PC-9 (cell line): ENCODE results near the gene TMEM74B. TPM values are rescaled to one million over a fixed set of nuclear protein-coding genes. Genes with fewer than 3 reads are reported as not detected.

Experiments
- BruUV-seq: library from RNA; stranded (reverse); fragments of 400-500 nt; replicated peaks from 2 replicates; lab custom pipeline; 2021; lab: Mats Ljungman, UMichigan
- CTCF ChIA-PET: fragments of 300-600 bp; sonication (Branson Sonifier 250); formaldehyde crosslinking; loops from one replicate; lab custom pipeline; 2022; ENCODE audit warnings: antibody characterized with exemption; lab: Charles Lee
- POLR2A ChIA-PET: fragments of 300-600 bp; sonication (Branson Sonifier 250); formaldehyde crosslinking; loops from one replicate; lab custom pipeline; 2022; ENCODE audit warnings: antibody characterized with exemption; ENCODE audit not compliant: unreplicated experiment; lab: Charles Lee
- DNase-seq, 2 experiments: peaks; one replicate each; pipeline versions ENCODE4 v3.0.0 to v3.0.0-alpha.2; 2015 to 2022; ENCODE audit warnings: mixed read lengths in 1 of 2
- H2AFZ ChIP-seq: fragments of 200-600 bp; sonication (generic); 2 replicates; pipeline ENCODE4 v1.8.1; 2017; ENCODE audit warnings: antibody characterized with exemption
- H3F3A ChIP-seq: fragments of 200-600 bp; sonication (generic); 2 replicates; pipeline ENCODE4 v1.8.1; 2017; ENCODE audit warnings: antibody characterized with exemption, mild to moderate bottlenecking, low read depth; ENCODE audit not compliant: insufficient read depth
- H3K27ac ChIP-seq: fragments of 200-600 bp; sonication (generic); 2 replicates; pipeline ENCODE4 v1.6.1; 2016; ENCODE audit warnings: mixed run types
- H3K27me3 ChIP-seq: fragments of 200-600 bp; sonication (generic); 2 replicates; pipeline ENCODE4 v1.6.1; 2016; ENCODE audit warnings: low read depth, mixed run types; ENCODE audit not compliant: insufficient read depth
- H3K36me3 ChIP-seq: fragments of 200-600 bp; sonication (generic); 2 replicates; pipeline ENCODE4 v1.6.1; 2016; ENCODE audit warnings: low read depth, mixed run types
- H3K4me1 ChIP-seq: fragments of 200-600 bp; sonication (generic); replicated peaks from 2 replicates; pipeline ENCODE4 v1.6.1; 2016; ENCODE audit warnings: mixed run types; ENCODE audit not compliant: insufficient read depth
- H3K4me2 ChIP-seq: fragments of 200-600 bp; sonication (generic); 2 replicates; pipeline ENCODE4 v1.6.1; 2017; ENCODE audit warnings: mixed run types
- H3K4me3 ChIP-seq: fragments of 200-600 bp; sonication (generic); 2 replicates; pipeline ENCODE4 v1.6.1; 2016; ENCODE audit warnings: mixed run types
- H3K79me2 ChIP-seq: fragments of 200-600 bp; sonication (generic); 2 replicates; pipeline ENCODE4 v1.6.1; 2017; ENCODE audit warnings: low read depth, mixed run types
- H3K9me2 ChIP-seq: fragments of 200-600 bp; sonication (generic); 2 replicates; pipeline ENCODE4 v1.8.1; 2017; ENCODE audit warnings: mild to moderate bottlenecking; ENCODE audit not compliant: insufficient read depth
- H3K9me3 ChIP-seq: fragments of 200-600 bp; sonication (generic); 2 replicates; pipeline ENCODE4 v1.8.1; 2016; ENCODE audit warnings: low read depth; ENCODE audit not compliant: insufficient read depth
- H4K20me1 ChIP-seq: fragments of 200-600 bp; sonication (generic); 2 replicates; pipeline ENCODE4 v1.8.1; 2017; ENCODE audit not compliant: insufficient read depth
- CTCF ChIP-seq: fragments of 200-600 bp; sonication (generic); conservative IDR thresholded peaks from 2 replicates; pipeline ENCODE4 v1.6.1; 2017; ENCODE audit warnings: mixed run types, antibody characterized with exemption, mild to moderate bottlenecking, moderate library complexity
- EZH2 ChIP-seq: fragments of 200-600 bp; sonication (generic); IDR thresholded peaks from 2 replicates; pipeline ENCODE4 v1.8.0; 2017; ENCODE audit warnings: antibody characterized with exemption, low read depth
- intact Hi-C: fragments of 100-400 bp; cut with micrococcal nuclease; formaldehyde crosslinking; loops from one replicate; pipeline ENCODE4 v1.10.0; 2022; ENCODE audit not compliant: unreplicated experiment
- total RNA-seq: library from RNA; stranded (reverse); gene quantifications from 2 replicates; pipeline ENCODE4 v1.2.3, GENCODE V29; 2021

TMEM74B gene
- total RNA-seq, 1 experiment from 2014 or later = 0.44 TPM

GRCh38 chr20:1205802-1206201, 21.0 kb upstream of the TMEM74B start:
- ChIA-PET POLR2A (no interaction called here), CTCF (interaction anchor here (0.6 kb wide), 1 partner anchor 206 kb away, joined by 13 read pairs; no protein-coding TSS in a partner anchor)
- H3F3A ChIP-seq = no peaks in the 10 kb centered on the region
- H3K27me3 ChIP-seq = peaks cover 37% of the 10 kb centered on the region
- H3K4me1 ChIP-seq = no peaks in the 10 kb centered on the region; the same call in 1 of the 2 replicates
- no peaks in the 10 kb centered on the region for H3K79me2 ChIP-seq
- H3K27ac ChIP-seq = no peak overlapping the region
- H3K4me3 ChIP-seq = no peak overlapping the region
- H3K9me2 ChIP-seq = no peaks in the 10 kb centered on the region
- TF ChIP-seq EZH2 (no peak), CTCF (no peak)
- H2AFZ ChIP-seq = no peak overlapping the region
- BruUV-seq = no TSS peak
- no peak for DNase-seq
- H3K4me2 ChIP-seq = no peak overlapping the region
- no peaks in the 10 kb centered on the region for H4K20me1 ChIP-seq
- intact Hi-C loops = no loop called here
- H3K9me3 ChIP-seq = no peaks in the 10 kb centered on the region
- no peaks in the 10 kb centered on the region for H3K36me3 ChIP-seq

- Histone ChIP-seq H3K79me2 (no peaks in the 10 kb centered on the region), H4K20me1 (no peaks in the 10 kb centered on the region), H3K4me1 (no peaks in the 10 kb centered on the region; the same call in 1 of the 2 replicates), H3K36me3 (no peaks in the 10 kb centered on the region), H3K4me2 (no peak overlapping the region), H3K4me3 (no peak overlapping the region), H3K9me3 (no peaks in the 10 kb centered on the region), H3K9me2 (no peaks in the 10 kb centered on the region), H3F3A (no peaks in the 10 kb centered on the region), H3K27ac (no peak overlapping the region), H2AFZ (no peak overlapping the region), H3K27me3 (peaks cover 33% of the 10 kb centered on the region)
- TF ChIP-seq CTCF = no peak
- TF ChIP-seq EZH2 = no peak
- ChIA-PET POLR2A (no interaction called here), CTCF (no interaction called here)
- no TSS peak for BruUV-seq
- intact Hi-C loops = no loop called here
- DNase-seq = no peak
Observed at GRCh38 chr20:1204576-1204975, 19.8 kb upstream of the TMEM74B start.

- Histone ChIP-seq H3F3A (no peaks in the 10 kb centered on the region), H3K27me3 (peaks cover 28% of the 10 kb centered on the region), H3K9me3 (no peaks in the 10 kb centered on the region), H3K4me1 (no peaks in the 10 kb centered on the region; the same call in 1 of the 2 replicates), H4K20me1 (no peaks in the 10 kb centered on the region), H3K4me2 (no peak overlapping the region), H3K79me2 (no peaks in the 10 kb centered on the region), H3K27ac (no peak overlapping the region), H2AFZ (no peak overlapping the region), H3K9me2 (no peaks in the 10 kb centered on the region), H3K36me3 (no peaks in the 10 kb centered on the region), H3K4me3 (no peak overlapping the region)
- no peak for DNase-seq
- no peak for TF ChIP-seq CTCF
- no peak for TF ChIP-seq EZH2
- ChIA-PET POLR2A (no interaction called here), CTCF (no interaction called here)
- BruUV-seq = no TSS peak
- intact Hi-C loops = no loop called here
Observed at GRCh38 chr20:1204113-1204512, 19.3 kb upstream of the TMEM74B start.
